A673 (cell line): ENCODE measurements around the gene SNTB2. TPM values are rescaled to one million over a fixed set of nuclear protein-coding genes. Genes with fewer than 3 reads are reported as not detected.
"Not testable (repeated sequence)": the region's sequence is repeated elsewhere in the genome, so short reads cannot be mapped to it uniquely, and the experiment has no call there.

Source experiments
- BruUV-seq: library from RNA; stranded (reverse); fragments of 400-500 nt; replicated peaks from 2 replicates; lab custom pipeline; 2021; lab: Mats Ljungman, UMichigan
- CTCF ChIA-PET: fragments of 300-600 bp; sonication (Branson Sonifier 250); formaldehyde crosslinking; loops from one replicate; lab custom pipeline; 2022; ENCODE audit warnings: antibody characterized with exemption; lab: Charles Lee
- POLR2A ChIA-PET: fragments of 300-600 bp; sonication (Branson Sonifier 250); formaldehyde crosslinking; loops from one replicate; lab custom pipeline; 2022; ENCODE audit warnings: antibody characterized with exemption; ENCODE audit not compliant: low non-redundant PET; lab: Charles Lee
- DNase-seq: peaks from one replicate; pipeline ENCODE4 v3.0.0-alpha.2; 2015; ENCODE audit warnings: low spot score
- H3K27ac ChIP-seq: fragments of 200-600 bp; sonication (generic); 2 replicates; pipeline ENCODE4 v1.5.1; 2016; ENCODE audit warnings: mixed run types, low read depth, mild to moderate bottlenecking, mixed read lengths, antibody characterized with exemption, low read length; ENCODE audit not compliant: poor library complexity, severe bottlenecking
- H3K27me3 ChIP-seq: fragments of 200-600 bp; sonication (generic); replicated peaks from 2 replicates; pipeline ENCODE4 v1.6.1; 2017; ENCODE audit warnings: mixed run types, low read depth, mild to moderate bottlenecking, mixed read lengths, antibody characterized with exemption, low read length; ENCODE audit not compliant: insufficient read depth, poor library complexity
- H3K36me3 ChIP-seq: fragments of 200-600 bp; sonication (generic); 2 replicates; pipeline ENCODE4 v1.6.1; 2016; ENCODE audit warnings: mixed run types, mild to moderate bottlenecking, mixed read lengths, antibody characterized with exemption, low read length; ENCODE audit not compliant: insufficient read depth, poor library complexity, severe bottlenecking
- H3K4me1 ChIP-seq: fragments of 200-600 bp; sonication (generic); 2 replicates; pipeline ENCODE4 v1.6.1; 2017; ENCODE audit warnings: mixed run types, mild to moderate bottlenecking, mixed read lengths, antibody characterized with exemption, low read length; ENCODE audit not compliant: insufficient read depth, poor library complexity, severe bottlenecking
- H3K4me3 ChIP-seq: fragments of 200-600 bp; sonication (generic); 2 replicates; pipeline ENCODE4 v1.5.1; 2016; ENCODE audit warnings: low read depth, mixed run types, mild to moderate bottlenecking, mixed read lengths, low read length; ENCODE audit not compliant: poor library complexity, severe bottlenecking
- H3K9me3 ChIP-seq: fragments of 200-600 bp; sonication (generic); 2 replicates; pipeline ENCODE4 v1.6.1; 2016; ENCODE audit warnings: mixed run types, low read depth, mild to moderate bottlenecking, mixed read lengths, antibody characterized with exemption, low read length; ENCODE audit not compliant: poor library complexity, severe bottlenecking
- EZH2 ChIP-seq: fragments of 200-600 bp; sonication (generic); IDR thresholded peaks from 2 replicates; pipeline ENCODE4 v1.6.1; 2017; ENCODE audit warnings: borderline replicate concordance, low read depth, mild to moderate bottlenecking, mixed read lengths, antibody characterized with exemption, low read length; ENCODE audit not compliant: poor library complexity, severe bottlenecking
- intact Hi-C: fragments of 100-400 bp; cut with micrococcal nuclease; formaldehyde crosslinking; loops from one replicate; pipeline ENCODE4 v1.10.0; 2022; ENCODE audit not compliant: unreplicated experiment
- total RNA-seq: library from RNA; stranded (reverse); gene quantifications from 2 replicates; pipeline ENCODE4 v1.2.3, GENCODE V29; 2021
- TF ChIP-seq, protein P1 (sequence below): fragments of 300-800, 200-600 bp; sonication (generic); conservative IDR thresholded peaks from 2 replicates; pipeline ENCODE4 v1.5.1; 2017; ENCODE audit warnings: low read depth, mild to moderate bottlenecking, antibody characterized with exemption, low read length, moderate library complexity, mixed read lengths

The SNTB2 gene
- total RNA-seq, 1 experiment from 2014 or later = 49.3 TPM

DNA sequence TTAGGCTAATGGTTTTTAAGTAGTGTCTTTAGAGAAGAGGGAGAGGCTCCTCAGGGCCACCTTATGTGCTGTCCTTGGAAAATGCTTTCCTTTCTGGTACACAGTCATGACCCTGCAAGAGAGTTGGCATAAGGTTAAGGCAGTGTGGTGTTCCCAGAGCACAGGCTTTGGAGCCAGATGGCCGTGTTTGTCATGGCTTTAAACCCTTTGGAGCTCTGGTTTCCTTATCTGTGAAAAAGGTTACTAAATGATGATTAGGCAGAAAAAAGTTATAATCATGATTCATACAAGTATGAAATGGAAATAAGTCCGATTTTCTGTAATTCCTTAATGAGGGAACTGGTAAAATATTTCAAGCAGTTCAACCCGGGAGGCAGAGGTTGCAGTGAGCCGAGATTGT, 41.3 kb upstream of the SNTB2 start:
- no peak for TF ChIP-seq EZH2
- TF ChIP-seq, protein P1, sequence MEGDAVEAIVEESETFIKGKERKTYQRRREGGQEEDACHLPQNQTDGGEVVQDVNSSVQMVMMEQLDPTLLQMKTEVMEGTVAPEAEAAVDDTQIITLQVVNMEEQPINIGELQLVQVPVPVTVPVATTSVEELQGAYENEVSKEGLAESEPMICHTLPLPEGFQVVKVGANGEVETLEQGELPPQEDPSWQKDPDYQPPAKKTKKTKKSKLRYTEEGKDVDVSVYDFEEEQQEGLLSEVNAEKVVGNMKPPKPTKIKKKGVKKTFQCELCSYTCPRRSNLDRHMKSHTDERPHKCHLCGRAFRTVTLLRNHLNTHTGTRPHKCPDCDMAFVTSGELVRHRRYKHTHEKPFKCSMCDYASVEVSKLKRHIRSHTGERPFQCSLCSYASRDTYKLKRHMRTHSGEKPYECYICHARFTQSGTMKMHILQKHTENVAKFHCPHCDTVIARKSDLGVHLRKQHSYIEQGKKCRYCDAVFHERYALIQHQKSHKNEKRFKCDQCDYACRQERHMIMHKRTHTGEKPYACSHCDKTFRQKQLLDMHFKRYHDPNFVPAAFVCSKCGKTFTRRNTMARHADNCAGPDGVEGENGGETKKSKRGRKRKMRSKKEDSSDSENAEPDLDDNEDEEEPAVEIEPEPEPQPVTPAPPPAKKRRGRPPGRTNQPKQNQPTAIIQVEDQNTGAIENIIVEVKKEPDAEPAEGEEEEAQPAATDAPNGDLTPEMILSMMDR = no peak
- Histone ChIP-seq H3K27me3 (no peaks in the 10 kb centered on the region), H3K4me1 (no peaks in the 10 kb centered on the region), H3K4me3 (no peak overlapping the region), H3K36me3 (peaks cover 55% of the 10 kb centered on the region), H3K27ac (no peak overlapping the region), H3K9me3 (no peaks in the 10 kb centered on the region)
- POLR2A ChIA-PET = no interaction called here
- CTCF ChIA-PET = no interaction called here
- no peak for DNase-seq
- intact Hi-C loops = no loop called here
- BruUV-seq = no TSS peak

DNA sequence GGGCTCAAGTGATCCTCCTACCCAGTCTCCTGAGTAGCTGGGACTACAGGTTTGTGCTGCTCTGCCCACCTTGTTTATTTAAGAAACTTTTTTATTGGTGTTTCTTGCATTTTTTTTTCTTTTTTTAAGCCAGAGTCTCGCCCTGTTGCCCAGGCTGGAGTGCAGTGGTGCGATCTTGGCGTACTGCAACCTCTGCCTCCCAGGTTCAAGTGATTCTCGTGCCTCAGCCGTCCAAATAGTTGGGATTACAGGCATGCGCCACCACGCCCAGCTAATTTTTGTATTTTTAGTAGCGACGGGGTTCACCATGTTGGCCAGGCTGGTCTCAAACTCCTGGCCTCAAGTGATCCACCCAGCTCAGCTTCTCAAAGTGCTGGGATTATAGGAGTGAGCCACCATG, 37.3 kb upstream of the SNTB2 start:
- BruUV-seq, DNase-seq, H3K4me1 ChIP-seq, H3K27me3 ChIP-seq, H3K4me3 ChIP-seq, POLR2A ChIA-PET, H3K9me3 ChIP-seq, H3K27ac ChIP-seq: not testable (repeated sequence)
- intact Hi-C loops = loop anchor here (1.0 kb wide), 1 partner anchor 137 kb away; no protein-coding TSS in a partner anchor
- CTCF ChIA-PET = interaction anchor here (1.0 to 1.6 kb wide), 2 partner anchors 136 to 236 kb away, joined by 3 to 8 read pairs; partner anchors contain the start of gene TERF2
- peaks cover 58% of the 10 kb centered on the region for H3K36me3 ChIP-seq

DNA sequence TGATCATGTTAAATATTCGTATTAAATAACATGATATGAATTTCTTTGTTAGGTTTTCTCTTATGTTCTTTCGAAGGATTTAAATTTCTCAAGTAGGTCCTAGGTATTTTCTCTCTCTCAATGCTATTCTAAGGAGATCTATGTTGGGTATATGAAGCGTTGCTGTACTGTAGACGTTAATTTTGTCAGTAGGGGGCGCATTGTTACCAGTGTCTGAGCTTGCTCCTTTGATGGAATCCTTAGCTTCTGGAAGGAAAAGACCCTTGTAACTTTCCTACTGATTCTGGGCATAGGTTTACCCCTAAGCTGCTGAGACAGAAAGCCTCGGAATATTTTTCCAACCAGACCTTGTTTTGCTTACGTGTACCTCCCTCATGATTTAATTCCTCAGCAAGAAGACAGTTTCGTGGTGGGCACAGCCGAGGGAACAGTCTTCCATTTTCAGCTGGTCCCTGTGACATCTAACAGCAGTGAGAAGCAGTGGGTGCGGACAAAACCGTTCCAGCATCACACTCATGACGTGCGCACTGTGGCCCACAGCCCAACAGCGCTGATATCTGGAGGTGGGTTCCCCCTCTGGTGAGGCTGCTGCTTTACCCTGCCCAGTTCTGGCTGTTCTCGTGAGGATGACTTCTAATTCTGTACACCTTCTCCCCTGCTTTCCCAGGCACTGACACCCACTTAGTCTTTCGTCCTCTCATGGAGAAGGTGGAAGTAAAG, 36.7 kb upstream of the SNTB2 start:
- DNase-seq = peak; percentile 86
- no peaks in the 10 kb centered on the region for H3K9me3 ChIP-seq
- H3K4me3 ChIP-seq = no peak overlapping the region
- TF ChIP-seq, protein P1 = peak; percentile 85
- TF ChIP-seq EZH2 = no peak
- no peak overlapping the region for H3K27ac ChIP-seq
- peaks cover 62% of the 10 kb centered on the region for H3K36me3 ChIP-seq
- ChIA-PET CTCF (interaction anchor here (0.6 to 1.6 kb wide), 4 partner anchors 38 to 235 kb away, joined by 3 to 8 read pairs (median 4); partner anchors contain the start of gene TERF2), POLR2A (no interaction called here)
- intact Hi-C loops = loop anchor here (1.0 kb wide), 1 partner anchor 136 kb away; no protein-coding TSS in a partner anchor
- BruUV-seq = no TSS peak
- no peaks in the 10 kb centered on the region for H3K27me3 ChIP-seq
- H3K4me1 ChIP-seq = no peaks in the 10 kb centered on the region
